PC-3 (cell line): ENCODE measurements around the gene TMEM63B.

Source experiments
- EZH2 ChIP-seq: fragments of 300-600 bp; sonication (generic); IDR thresholded peaks from one replicate; pipeline ENCODE4 v1.6.1; 2017; ENCODE audit warnings: antibody characterized with exemption, mild to moderate bottlenecking, low read length; ENCODE audit not compliant: unreplicated experiment
- TF ChIP-seq, protein P1 (sequence below): fragments of 300-600 bp; sonication (generic); conservative IDR thresholded peaks from 2 replicates; pipeline ENCODE4 v1.5.1; 2017; ENCODE audit warnings: antibody characterized with exemption, low read depth, mild to moderate bottlenecking, low read length

DNA sequence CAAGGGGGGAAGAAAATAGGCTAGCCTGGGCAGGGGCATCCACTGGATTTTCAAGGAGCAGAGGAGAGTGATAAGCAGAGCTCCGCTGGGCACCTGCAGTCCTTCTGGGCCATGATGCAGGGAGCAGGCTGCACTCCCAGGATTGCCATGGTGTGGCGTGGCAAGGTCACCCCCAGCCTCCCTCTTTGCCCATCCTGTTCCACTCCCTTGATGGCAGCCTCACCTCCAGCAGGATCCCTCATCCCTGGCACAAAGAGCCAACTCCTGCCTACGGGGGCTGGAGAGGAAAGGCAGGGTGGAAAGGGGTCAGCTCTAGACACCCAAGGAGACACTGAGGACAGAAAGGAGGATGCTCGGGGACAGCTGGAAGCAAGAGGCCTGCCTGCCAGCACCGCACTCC lies 67.0 kb downstream of the TMEM63B start:
- TF ChIP-seq, protein P1, sequence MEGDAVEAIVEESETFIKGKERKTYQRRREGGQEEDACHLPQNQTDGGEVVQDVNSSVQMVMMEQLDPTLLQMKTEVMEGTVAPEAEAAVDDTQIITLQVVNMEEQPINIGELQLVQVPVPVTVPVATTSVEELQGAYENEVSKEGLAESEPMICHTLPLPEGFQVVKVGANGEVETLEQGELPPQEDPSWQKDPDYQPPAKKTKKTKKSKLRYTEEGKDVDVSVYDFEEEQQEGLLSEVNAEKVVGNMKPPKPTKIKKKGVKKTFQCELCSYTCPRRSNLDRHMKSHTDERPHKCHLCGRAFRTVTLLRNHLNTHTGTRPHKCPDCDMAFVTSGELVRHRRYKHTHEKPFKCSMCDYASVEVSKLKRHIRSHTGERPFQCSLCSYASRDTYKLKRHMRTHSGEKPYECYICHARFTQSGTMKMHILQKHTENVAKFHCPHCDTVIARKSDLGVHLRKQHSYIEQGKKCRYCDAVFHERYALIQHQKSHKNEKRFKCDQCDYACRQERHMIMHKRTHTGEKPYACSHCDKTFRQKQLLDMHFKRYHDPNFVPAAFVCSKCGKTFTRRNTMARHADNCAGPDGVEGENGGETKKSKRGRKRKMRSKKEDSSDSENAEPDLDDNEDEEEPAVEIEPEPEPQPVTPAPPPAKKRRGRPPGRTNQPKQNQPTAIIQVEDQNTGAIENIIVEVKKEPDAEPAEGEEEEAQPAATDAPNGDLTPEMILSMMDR: no peak
- no peak for TF ChIP-seq EZH2
